Esophagus muscularis mucosa (tissue), 4 donors: ENCODE measurements around the gene TSC1. TPM values are rescaled to one million over a fixed set of nuclear protein-coding genes. Genes with fewer than 3 reads are reported as not detected.
"Not testable (repeated sequence)": the region's sequence is repeated elsewhere in the genome, so short reads cannot be mapped to it uniquely, and the experiment has no call there.

ENCODE experiments used
- DNase-seq: peaks from one replicate; pipeline ENCODE4 v3.0.0-alpha.2; 2017; ENCODE audit errors: extremely low spot score
- H3K27ac ChIP-seq, 4 donors: fragments of 200-600 bp; sonication (generic); replicated peaks in 1 of 4; 1 replicate in 3 of 4; 2 replicates in 1 of 4; pipeline ENCODE4 v1.5.1; 2016 to 2019; ENCODE audit warnings: mild to moderate bottlenecking in 1 of 4
- H3K27me3 ChIP-seq, 4 donors: fragments of 200-600 bp; sonication (generic); one replicate each; pipeline versions ENCODE4 v1.5.1 to v1.6.0; 2016 to 2019
- H3K36me3 ChIP-seq, 4 donors: fragments of 200-600 bp; sonication (generic); one replicate each; pipeline ENCODE4 v1.5.1; 2016 to 2019
- H3K4me1 ChIP-seq, 4 donors: fragments of 200-600 bp; sonication (generic); one replicate each; pipeline ENCODE4 v1.5.1; 2016 to 2019
- H3K4me3 ChIP-seq, 4 donors: fragments of 200-600 bp; sonication (generic); 1 replicate in 2 of 4; 2 replicates in 2 of 4; pipeline ENCODE4 v1.5.1; 2016 to 2019; ENCODE audit warnings: mild to moderate bottlenecking in 4 of 4, moderate library complexity in 1 of 4
- H3K9me3 ChIP-seq, 4 donors: fragments of 200-600 bp; sonication (generic); 1 replicate in 3 of 4; 2 replicates in 1 of 4; pipeline ENCODE4 v1.5.1; 2016 to 2019
- CTCF ChIP-seq, 3 experiments: fragments of 200-600 bp in 2 of 3; fragments of 450-650 bp in 1 of 3; sonication (generic) in 2 of 3; IDR thresholded peaks; one replicate each; pipeline ENCODE4 v1.5.1; 2017 to 2019; ENCODE audit warnings: antibody characterized with exemption in 3 of 3, mild to moderate bottlenecking in 2 of 3, moderate library complexity in 1 of 3
- EP300 ChIP-seq: sonication (generic); formaldehyde crosslinking; IDR thresholded peaks from one replicate; pipeline ENCODE4 v1.6.1; 2017; ENCODE audit warnings: antibody characterized with exemption
- POLR2A ChIP-seq: fragments of 450-650 bp; IDR thresholded peaks from one replicate; pipeline ENCODE4 v1.6.1; 2017; ENCODE audit warnings: antibody characterized with exemption, moderate library complexity, mild to moderate bottlenecking, low read depth
- POLR2AphosphoS5 ChIP-seq, 2 donors: sonication (generic); formaldehyde crosslinking; IDR thresholded peaks; one replicate each; pipeline ENCODE4 v1.6.1; 2017; ENCODE audit warnings: antibody characterized with exemption in 2 of 2
- WGBS: methylation state at CpG from one replicate; pipeline ENCODE4 v1.1.5; 2018; 5-methylcytosine and 5-hydroxymethylcytosine counted together
- intact Hi-C: fragments of 100-400 bp; cut with DNase I; formaldehyde crosslinking; loops from one replicate; pipeline ENCODE4 v1.15.1; 2023
- total RNA-seq, 4 donors: library from RNA; depleted of rRNA; stranded (reverse); fragments of >200 nt; gene quantifications; one replicate each; pipeline versions ENCODE4 v1.1.0 to v1.2.1, GENCODE V29; 2016

Gene TSC1
- total RNA-seq, 4 donors from 2014 or later = 25.0 to 36.9 (median 30.6) TPM

GRCh38 chr9:132970324-132971062 lies 26.1 kb upstream of the TSC1 start:
- TF ChIP-seq CTCF (IDR thresholded peaks at IDR 0.05) (no peak), POLR2AphosphoS5 (IDR thresholded peaks at IDR 0.05) (no peak), EP300 (no peak), POLR2A (no peak)
- no peak overlapping the region for H3K27ac ChIP-seq
- peaks cover 0 to 69% (median 0%) of the 10 kb centered on the region in 4 donors for H3K27me3 ChIP-seq
- H3K4me1 ChIP-seq = peaks cover 0 to 9% (median 7%) of the 10 kb centered on the region in 4 donors
- no peak for DNase-seq
- intact Hi-C loops = no loop called here
- no peaks in the 10 kb centered on the region for H3K9me3 ChIP-seq
- H3K4me3 ChIP-seq = no peak overlapping the region
- no peaks in the 10 kb centered on the region for H3K36me3 ChIP-seq
- WGBS = 93% methylated on average over 7 of the region's 16 CpGs

- TF ChIP-seq CTCF (IDR thresholded peaks at IDR 0.05) (no peak), POLR2A (no peak), EP300 (no peak), POLR2AphosphoS5 (IDR thresholded peaks at IDR 0.05) (no peak)
- Histone ChIP-seq H3K9me3 (no peaks in the 10 kb centered on the region), H3K4me1 (peaks cover 0 to 9% (median 7%) of the 10 kb centered on the region in 4 donors), H3K4me3 (no peak overlapping the region), H3K27ac (no peak overlapping the region), H3K27me3 (peaks cover 0 to 74% (median 0%) of the 10 kb centered on the region in 4 donors), H3K36me3 (no peaks in the 10 kb centered on the region)
- intact Hi-C loops = no loop called here
- 53% methylated on average over 7 of the region's 7 CpGs for WGBS
- DNase-seq = no peak
Observed at GRCh38 chr9:132969783-132970182, 25.4 kb upstream of the TSC1 start.

- H3K4me3 ChIP-seq, H3K27ac ChIP-seq, DNase-seq, H3K36me3 ChIP-seq, intact Hi-C loops, H3K9me3 ChIP-seq, H3K4me1 ChIP-seq: not testable (repeated sequence)
- 90% methylated on average over 3 of the region's 3 CpGs for WGBS
- peaks cover 0 to 74% (median 0%) of the 10 kb centered on the region in 4 donors for H3K27me3 ChIP-seq
Observed at GRCh38 chr9:132967908-132968307, 23.5 kb upstream of the TSC1 start.

GRCh38 chr9:132965478-132965877 lies 21.1 kb upstream of the TSC1 start:
- Histone ChIP-seq H3K36me3 (no peaks in the 10 kb centered on the region), H3K9me3 (no peaks in the 10 kb centered on the region), H3K4me1 (no peaks in the 10 kb centered on the region), H3K27ac (no peak overlapping the region), H3K4me3 (no peak overlapping the region), H3K27me3 (peaks cover 0 to 57% (median 0%) of the 10 kb centered on the region in 4 donors)
- intact Hi-C loops = no loop called here
- DNase-seq = no peak
- TF ChIP-seq CTCF (IDR thresholded peaks at IDR 0.05) = no peak
- no peak for TF ChIP-seq EP300
- TF ChIP-seq POLR2A = no peak
- no peak for TF ChIP-seq POLR2AphosphoS5 (IDR thresholded peaks at IDR 0.05)
- 79% methylated on average over 9 of the region's 9 CpGs for WGBS

- Histone ChIP-seq H3K27me3 (peaks cover 0 to 26% (median 0%) of the 10 kb centered on the region in 4 donors), H3K9me3 (peaks cover 0 to under 1% (median under 1%) of the 10 kb centered on the region in 4 donors), H3K36me3 (no peaks in the 10 kb centered on the region), H3K4me3 (no peak overlapping the region), H3K4me1 (no peaks in the 10 kb centered on the region), H3K27ac (no peak overlapping the region)
- intact Hi-C loops = no loop called here
- 84% methylated on average over 6 of the region's 6 CpGs for WGBS
- no peak for DNase-seq
- TF ChIP-seq POLR2A (no peak), POLR2AphosphoS5 (IDR thresholded peaks at IDR 0.05) (no peak), EP300 (no peak), CTCF (IDR thresholded peaks at IDR 0.05) (no peak)
Observed at GRCh38 chr9:132961002-132961401, 16.6 kb upstream of the TSC1 start.
